Measurements from ENCODE around the gene TBC1D24. TPM values are rescaled to one million over a fixed set of nuclear protein-coding genes. Genes with fewer than 3 reads are reported as not detected.

TBC1D24 gene
- total and polyA plus RNA-seq, 2 donors (not counting 1 experiment from before 2014, with no cell fraction given), result 7.1 to 9.4 TPM

GRCh38 chr16:2429771-2430663 is 44.9 kb upstream of the TBC1D24 start:
- peak overlapping the region; percentile 85 for H3K27ac Mint-ChIP-seq
- peak overlapping the region; percentile 96 for H3K4me3 Mint-ChIP-seq
- 2% methylated on average over 44 of the region's 46 CpGs for WGBS (ENCODE audit: insufficient coverage)
- Histone ChIP-seq H4K20me1 (ENCODE audit: control insufficient read depth, insufficient read depth, low read length, poor library complexity, severe bottlenecking) (no peaks in the 10 kb centered on the region), H3K4me1 (ENCODE audit: control insufficient read depth in 2 of 2, insufficient read depth in 2 of 2, low read length in 2 of 2) (peaks cover 9 to 17% of the 10 kb centered on the region in 2 donors), H3K79me2 (ENCODE audit: control insufficient read depth, insufficient read depth, low read length) (peaks cover 17% of the 10 kb centered on the region), H3K36me3 (replicated peaks in 1 of 2; ENCODE audit: control extremely low read depth in 1 of 2, control insufficient read depth in 1 of 2, extremely low read depth in 1 of 2, insufficient read depth in 2 of 2, low read length in 1 of 2) (peaks cover 0 to 10% of the 10 kb centered on the region in 2 experiments), H2AFZ (ENCODE audit: insufficient read depth, low read depth, low read length, poor library complexity, severe bottlenecking) (peak overlapping the region; percentile 85), H3K4me3 (ENCODE audit: control extremely low read depth in 1 of 5, extremely low read depth in 1 of 5, insufficient read depth in 1 of 5, low read depth in 2 of 5, low read length in 4 of 5) (peak overlapping the region; percentile 45 to 80 (median 74)), H3K27ac (ENCODE audit: low read length in 2 of 2) (peak overlapping the region in 1 of 2 donors; percentile 53), H3K27me3 (replicated peaks in 1 of 4; ENCODE audit: control extremely low read depth in 1 of 4, control insufficient read depth in 3 of 4, insufficient read depth in 4 of 4, low read length in 3 of 4) (no peaks in the 10 kb centered on the region), H3K9me3 (ENCODE audit: control extremely low read depth in 1 of 3, control insufficient read depth in 2 of 3, insufficient read depth in 1 of 3, low read length in 2 of 3) (no peaks in the 10 kb centered on the region), H3K4me2 (replicated peaks; ENCODE audit: low read depth, low read length, poor library complexity, severe bottlenecking) (peak overlapping the region; percentile 95), H3K9ac (ENCODE audit: low read length) (peak overlapping the region; percentile 67)
- ChIA-PET CTCF (interaction anchor here (0.7 to 4.4 kb wide), 11 partner anchors 10 to 388 kb away, joined by 3 to 31 read pairs (median 5); partner anchors contain the start of genes NTN3 and TBC1D24), POLR2A (interaction anchor here (1.0 to 2.0 kb wide), 2 partner anchors 10 to 30 kb away, joined by 3 to 6 read pairs; partner anchors contain the start of gene TEDC2)
- DNase-seq, result peak; percentile 59
- intact Hi-C loops (cut with micrococcal nuclease), result loop anchor here (1.0 kb wide), 4 partner anchors 30 to 162 kb away; partner anchors contain the start of genes RNPS1 and TEDC2
- ATAC-seq (ENCODE audit: low read depth), result no peak
- no peaks in the 10 kb centered on the region for H3K9me3 Mint-ChIP-seq (ENCODE audit: insufficient read depth)
- peaks cover 13% of the 10 kb centered on the region for H3K4me1 Mint-ChIP-seq
- no peaks in the 10 kb centered on the region for H3K27me3 Mint-ChIP-seq
- TF ChIP-seq EZH2 (IDR thresholded peaks at IDR 0.05; ENCODE audit: borderline replicate concordance, insufficient read depth, low read depth, low read length, poor library complexity, severe bottlenecking), result no peak
- TF ChIP-seq CTCF (IDR thresholded peaks at IDR 0.05), result no peak

GRCh38 chr16:2432286-2432685 is 42.6 kb upstream of the TBC1D24 start:
- ChIA-PET POLR2A (no interaction called here), CTCF (no interaction called here)
- TF ChIP-seq CTCF (IDR thresholded peaks at IDR 0.05) (no peak), EZH2 (IDR thresholded peaks at IDR 0.05; ENCODE audit: borderline replicate concordance, insufficient read depth, low read depth, low read length, poor library complexity, severe bottlenecking) (no peak)
- intact Hi-C loops (cut with micrococcal nuclease), result no loop called here
- Mint-ChIP-seq H3K27me3 (no peaks in the 10 kb centered on the region), H3K9me3 (ENCODE audit: insufficient read depth) (no peaks in the 10 kb centered on the region), H3K4me3 (no peak overlapping the region), H3K27ac (no peak overlapping the region), H3K4me1 (peaks cover 13% of the 10 kb centered on the region)
- peaks cover 9 to 17% of the 10 kb centered on the region in 2 donors for H3K4me1 ChIP-seq (ENCODE audit: control insufficient read depth in 2 of 2, insufficient read depth in 2 of 2, low read length in 2 of 2)
- no peaks in the 10 kb centered on the region for H3K27me3 ChIP-seq (replicated peaks in 1 of 4; ENCODE audit: control extremely low read depth in 1 of 4, control insufficient read depth in 3 of 4, insufficient read depth in 4 of 4, low read length in 3 of 4)
- H3K27ac ChIP-seq (ENCODE audit: low read length in 2 of 2), result no peak overlapping the region
- ATAC-seq (ENCODE audit: low read depth) (no peak), DNase-seq (no peak)
- no peaks in the 10 kb centered on the region for H3K9me3 ChIP-seq (ENCODE audit: control extremely low read depth in 1 of 3, control insufficient read depth in 2 of 3, insufficient read depth in 1 of 3, low read length in 2 of 3)
- no peak overlapping the region for H3K4me3 ChIP-seq (ENCODE audit: control extremely low read depth in 1 of 5, extremely low read depth in 1 of 5, insufficient read depth in 1 of 5, low read depth in 2 of 5, low read length in 4 of 5)
- H4K20me1 ChIP-seq (ENCODE audit: control insufficient read depth, insufficient read depth, low read length, poor library complexity, severe bottlenecking), result no peaks in the 10 kb centered on the region
- 98% methylated on average over 4 of the region's 6 CpGs for WGBS (ENCODE audit: insufficient coverage)
- no peak overlapping the region for H2AFZ ChIP-seq (ENCODE audit: insufficient read depth, low read depth, low read length, poor library complexity, severe bottlenecking)
- no peak overlapping the region for H3K4me2 ChIP-seq (replicated peaks; ENCODE audit: low read depth, low read length, poor library complexity, severe bottlenecking)
- H3K36me3 ChIP-seq (replicated peaks in 1 of 2; ENCODE audit: control extremely low read depth in 1 of 2, control insufficient read depth in 1 of 2, extremely low read depth in 1 of 2, insufficient read depth in 2 of 2, low read length in 1 of 2), result peaks cover 0 to 18% of the 10 kb centered on the region in 2 experiments
- peaks cover 17% of the 10 kb centered on the region for H3K79me2 ChIP-seq (ENCODE audit: control insufficient read depth, insufficient read depth, low read length)
- no peak overlapping the region for H3K9ac ChIP-seq (ENCODE audit: low read length)

Data from B cell (primary cell).